HG02938 (cell line): ENCODE measurements around the gene ETNK2.
"Not testable (repeated sequence)": the region's sequence is repeated elsewhere in the genome, so short reads cannot be mapped to it uniquely, and the experiment has no call there.

Source experiments
- ATAC-seq: cut with Tn5 transposase; IDR thresholded peaks from one replicate; pipeline ENCODE4 v1.9.1; 2021; ENCODE audit warnings: mild to moderate bottlenecking, moderate library complexity; ENCODE audit not compliant: unreplicated experiment

The ETNK2 gene

GRCh38 chr1:204105131-204105515 is 46.7 kb downstream of the ETNK2 start:
- no peak for ATAC-seq

- no peak for ATAC-seq
Observed at GRCh38 chr1:204104331-204105130, 47.3 kb downstream of the ETNK2 start.

- no peak for ATAC-seq
Observed at GRCh38 chr1:204103431-204103741, 48.5 kb downstream of the ETNK2 start.

GRCh38 chr1:204102739-204103430 is 49.0 kb downstream of the ETNK2 start:
- no peak for ATAC-seq

- ATAC-seq: no peak
Observed at GRCh38 chr1:204102029-204102611, 49.7 kb downstream of the ETNK2 start.

- ATAC-seq: not testable (repeated sequence)
Observed at GRCh38 chr1:204099754-204100153, 52.1 kb downstream of the ETNK2 start.

- ATAC-seq: no peak
Observed at GRCh38 chr1:204098683-204099082, 53.2 kb downstream of the ETNK2 start.

GRCh38 chr1:204096931-204097330 is 54.9 kb downstream of the ETNK2 start:
- ATAC-seq: no peak

GRCh38 chr1:204094856-204095634 is 56.8 kb downstream of the ETNK2 start:
- no peak for ATAC-seq

- ATAC-seq: no peak
Observed at GRCh38 chr1:204094313-204094729, 57.5 kb downstream of the ETNK2 start.

- ATAC-seq: no peak
Observed at GRCh38 chr1:204093781-204094180, 58.1 kb downstream of the ETNK2 start.

- ATAC-seq: no peak
Observed at GRCh38 chr1:204093421-204093717, 58.5 kb downstream of the ETNK2 start.

- no peak for ATAC-seq
Observed at GRCh38 chr1:204092632-204093420, 59.0 kb downstream of the ETNK2 start.

GRCh38 chr1:204091787-204092312 is 60.0 kb downstream of the ETNK2 start:
- ATAC-seq: no peak

GRCh38 chr1:204091066-204091465 is 60.8 kb downstream of the ETNK2 start:
- no peak for ATAC-seq

- ATAC-seq: not testable (repeated sequence)
Observed at GRCh38 chr1:204090132-204090531, 61.7 kb downstream of the ETNK2 start.

- ATAC-seq: no peak
Observed at GRCh38 chr1:204089044-204089751, 62.6 kb downstream of the ETNK2 start.

GRCh38 chr1:204088596-204088995 is 63.2 kb downstream of the ETNK2 start:
- no peak for ATAC-seq

- no peak for ATAC-seq
Observed at GRCh38 chr1:204087893-204088528, 63.8 kb downstream of the ETNK2 start.
